ENCODE results near the gene METTL24. TPM values are rescaled to one million over a fixed set of nuclear protein-coding genes. Genes with fewer than 3 reads are reported as not detected.
A peak's percentile ranks its signal among the peaks of the same experiment; 100 is the strongest.

METTL24 gene
- total RNA-seq, 1 donor from 2014 or later, result 3.2 TPM

GRCh38 chr6:110233770-110234374, 124.3 kb downstream of the METTL24 start:
- no peak overlapping the region for H3K9ac ChIP-seq
- peaks cover 3% of the 10 kb centered on the region for H3K4me1 ChIP-seq
- no peak for TF ChIP-seq EZH2phosphoT487 (IDR thresholded peaks at IDR 0.05)
- no peak for TF ChIP-seq EZH2 (IDR thresholded peaks at IDR 0.05)
- no peak for TF ChIP-seq CTCF (IDR thresholded peaks at IDR 0.05)
- H2AFZ ChIP-seq (replicated peaks), result no peak overlapping the region
- no peaks in the 10 kb centered on the region for H3K27me3 ChIP-seq
- H3K9me3 Mint-ChIP-seq, result no peaks in the 10 kb centered on the region
- peaks cover 17% of the 10 kb centered on the region for H3K36me3 Mint-ChIP-seq
- no peak overlapping the region for H3K4me3 Mint-ChIP-seq
- no peaks in the 10 kb centered on the region for H3F3A ChIP-seq (ENCODE audit: low read depth)
- H3K79me2 ChIP-seq (ENCODE audit: low read depth), result no peaks in the 10 kb centered on the region
- H3K27me3 Mint-ChIP-seq (ENCODE audit: insufficient read depth, low read depth), result no peaks in the 10 kb centered on the region
- H3K4me1 Mint-ChIP-seq, result no peaks in the 10 kb centered on the region
- no peaks in the 10 kb centered on the region for H3K36me3 ChIP-seq
- no peak overlapping the region for H3K4me3 ChIP-seq
- H3K4me2 ChIP-seq, result no peak overlapping the region
- H3K27ac Mint-ChIP-seq, result no peak overlapping the region
- DNase-seq (ENCODE audit: low spot score), result no peak
- no peaks in the 10 kb centered on the region for H3K9me3 ChIP-seq (ENCODE audit: low read depth)
- no peaks in the 10 kb centered on the region for H4K20me1 ChIP-seq (ENCODE audit: low read depth)
- no peak overlapping the region for H3K27ac ChIP-seq

GRCh38 chr6:110232450-110232849, 125.7 kb downstream of the METTL24 start:
- H3K4me3 ChIP-seq, result no peak overlapping the region
- H3K79me2 ChIP-seq (ENCODE audit: low read depth), result no peaks in the 10 kb centered on the region
- H3K9me3 ChIP-seq (ENCODE audit: low read depth), result no peaks in the 10 kb centered on the region
- no peak overlapping the region for H3K27ac ChIP-seq
- H3K4me1 ChIP-seq, result no peaks in the 10 kb centered on the region
- Mint-ChIP-seq H3K27ac (no peak overlapping the region), H3K4me3 (no peak overlapping the region), H3K4me1 (no peaks in the 10 kb centered on the region), H3K9me3 (no peaks in the 10 kb centered on the region), H3K27me3 (ENCODE audit: insufficient read depth, low read depth) (no peaks in the 10 kb centered on the region), H3K36me3 (peaks cover 17% of the 10 kb centered on the region)
- DNase-seq (ENCODE audit: low spot score), result no peak
- H3K36me3 ChIP-seq, result no peaks in the 10 kb centered on the region
- H3K4me2 ChIP-seq, result no peak overlapping the region
- H4K20me1 ChIP-seq (ENCODE audit: low read depth), result no peaks in the 10 kb centered on the region
- no peak overlapping the region for H2AFZ ChIP-seq (replicated peaks)
- TF ChIP-seq CTCF (IDR thresholded peaks at IDR 0.05) (no peak), EZH2 (IDR thresholded peaks at IDR 0.05) (no peak), EZH2phosphoT487 (IDR thresholded peaks at IDR 0.05) (no peak)
- H3F3A ChIP-seq (ENCODE audit: low read depth), result no peaks in the 10 kb centered on the region
- H3K9ac ChIP-seq, result no peak overlapping the region
- H3K27me3 ChIP-seq, result no peaks in the 10 kb centered on the region

- no peak overlapping the region for H3K4me2 ChIP-seq
- no peak overlapping the region for H2AFZ ChIP-seq (replicated peaks)
- no peak overlapping the region for H3K9ac ChIP-seq
- H3K4me3 Mint-ChIP-seq, result no peak overlapping the region
- H3F3A ChIP-seq (ENCODE audit: low read depth), result no peaks in the 10 kb centered on the region
- no peak overlapping the region for H3K27ac Mint-ChIP-seq
- H3K4me1 Mint-ChIP-seq, result no peaks in the 10 kb centered on the region
- peaks cover 2% of the 10 kb centered on the region for H3K27me3 Mint-ChIP-seq (ENCODE audit: insufficient read depth, low read depth)
- H3K27me3 ChIP-seq, result no peaks in the 10 kb centered on the region
- no peaks in the 10 kb centered on the region for H3K9me3 Mint-ChIP-seq
- peaks cover 3% of the 10 kb centered on the region for H3K36me3 ChIP-seq
- H3K9me3 ChIP-seq (ENCODE audit: low read depth), result no peaks in the 10 kb centered on the region
- no peak overlapping the region for H3K4me3 ChIP-seq
- DNase-seq (ENCODE audit: low spot score), result no peak
- TF ChIP-seq EZH2phosphoT487 (IDR thresholded peaks at IDR 0.05) (no peak), EZH2 (IDR thresholded peaks at IDR 0.05) (no peak), CTCF (IDR thresholded peaks at IDR 0.05) (no peak)
- H3K4me1 ChIP-seq, result no peaks in the 10 kb centered on the region
- no peaks in the 10 kb centered on the region for H3K79me2 ChIP-seq (ENCODE audit: low read depth)
- peaks cover 14% of the 10 kb centered on the region for H3K36me3 Mint-ChIP-seq
- H4K20me1 ChIP-seq (ENCODE audit: low read depth), result no peaks in the 10 kb centered on the region
- H3K27ac ChIP-seq, result peak overlapping the region; percentile 23
These were observed 131.9 kb downstream of the METTL24 start for GRCh38 chr6:110226261-110226660.
